IMR-90 (cell line): Measurements from ENCODE around the gene IRAG1. TPM values are rescaled to one million over a fixed set of nuclear protein-coding genes. Genes with fewer than 3 reads are reported as not detected.

Experiments used
- ATAC-seq: fragments of 200-7000 bp; cut with Tn5 transposase; 2 replicates; pipeline ENCODE4 v1.9.1; 2020; ENCODE audit warnings: low read depth, mild to moderate bottlenecking, moderate library complexity
- BruUV-seq: library from RNA; stranded (reverse); fragments of 400-500 nt; replicated peaks from 2 replicates; lab custom pipeline; 2021; lab: Mats Ljungman, UMichigan
- CTCF ChIA-PET: fragments of 300-600 bp; formaldehyde crosslinking; extraction: SDS; loops from one replicate; lab custom pipeline; 2021; ENCODE audit warnings: antibody characterized with exemption; lab: Yijun Ruan, JAX
- POLR2A ChIA-PET: fragments of 300-600 bp; sonication (Branson Sonifier 250); formaldehyde crosslinking; loops from one replicate; lab custom pipeline; 2022; ENCODE audit warnings: antibody characterized with exemption; ENCODE audit not compliant: unreplicated experiment; lab: Charles Lee
- DNase-seq: peaks from one replicate; pipeline ENCODE4 v3.0.0; 2013
- H2AFZ ChIP-seq: replicated peaks from 2 replicates; pipeline ENCODE3; 2013; ENCODE audit warnings: low read length, mild to moderate bottlenecking; ENCODE audit not compliant: poor library complexity
- H2AK5ac ChIP-seq: 2 replicates; pipeline ENCODE4 v1.6.1; 2013; ENCODE audit warnings: low read depth, low read length, inconsistent platforms
- H2AK9ac ChIP-seq: replicated peaks from 2 replicates; pipeline ENCODE3; 2013; ENCODE audit warnings: mild to moderate bottlenecking, low read depth, low read length, moderate library complexity; ENCODE audit not compliant: poor library complexity
- H2BK120ac ChIP-seq: 2 replicates; pipeline ENCODE4 v1.6.1; 2013; ENCODE audit warnings: low read depth, low read length, inconsistent platforms
- H2BK15ac ChIP-seq: 3 replicates; pipeline ENCODE4 v1.6.1; 2013; ENCODE audit warnings: low read depth, low read length, inconsistent platforms
- H2BK20ac ChIP-seq: 2 replicates; pipeline ENCODE4 v1.6.1; 2013; ENCODE audit warnings: low read depth, mild to moderate bottlenecking, inconsistent platforms, low read length, moderate library complexity
- H2BK5ac ChIP-seq: 2 replicates; pipeline ENCODE4 v1.6.1; 2013; ENCODE audit warnings: mild to moderate bottlenecking, low read depth, low read length, inconsistent platforms; ENCODE audit not compliant: poor library complexity, severe bottlenecking
- H3K14ac ChIP-seq: replicated peaks from 2 replicates; pipeline ENCODE4 v1.6.1; 2013; ENCODE audit warnings: low read depth, low read length, inconsistent platforms
- H3K18ac ChIP-seq: 2 replicates; pipeline ENCODE4 v1.6.1; 2013; ENCODE audit warnings: low read depth, low read length, control low read depth
- H3K23ac ChIP-seq: 2 replicates; pipeline ENCODE4 v1.6.1; 2013; ENCODE audit warnings: low read depth, low read length, inconsistent platforms
- H3K27ac ChIP-seq: 2 replicates; pipeline ENCODE4 v1.5.1; 2013; ENCODE audit warnings: mild to moderate bottlenecking, control low read depth, low read length; ENCODE audit not compliant: insufficient read depth
- H3K27me3 ChIP-seq: 2 replicates; pipeline ENCODE4 v1.6.1; 2013; ENCODE audit warnings: low read length; ENCODE audit not compliant: control insufficient read depth, insufficient read depth
- H3K36me3 ChIP-seq: 2 replicates; pipeline ENCODE4 v1.6.1; 2013; ENCODE audit warnings: low read length, mixed read lengths; ENCODE audit not compliant: control insufficient read depth, insufficient read depth
- H3K4ac ChIP-seq: 2 replicates; pipeline ENCODE4 v1.6.1; 2013; ENCODE audit warnings: low read depth, low read length, inconsistent platforms
- H3K4me1 ChIP-seq: 2 replicates; pipeline ENCODE4 v1.6.1; 2013; ENCODE audit warnings: low read length, mixed read lengths; ENCODE audit not compliant: control insufficient read depth, insufficient read depth
- H3K4me2 ChIP-seq: 2 replicates; pipeline ENCODE4 v1.6.1; 2013; ENCODE audit warnings: low read depth, mild to moderate bottlenecking, control low read depth, low read length, moderate library complexity
- H3K4me3 ChIP-seq: 2 replicates; pipeline ENCODE4 v1.5.1; 2013; ENCODE audit warnings: low read depth, mild to moderate bottlenecking, control low read depth, low read length, moderate library complexity; ENCODE audit not compliant: insufficient read depth
- H3K56ac ChIP-seq: 2 replicates; pipeline ENCODE4 v1.6.1; 2013; ENCODE audit warnings: low read length, inconsistent platforms; ENCODE audit not compliant: insufficient read depth; ENCODE audit errors: extremely low read depth
- H3K79me1 ChIP-seq, 2 experiments: 2 replicates each; pipeline ENCODE4 v1.6.1; 2013; ENCODE audit warnings: low read length in 2 of 2, inconsistent platforms in 1 of 2, low read depth in 1 of 2
- H3K9ac ChIP-seq: 2 replicates; pipeline ENCODE4 v1.6.1; 2013; ENCODE audit warnings: low read depth, low read length, control low read depth
- H3K9me1 ChIP-seq: 2 replicates; pipeline ENCODE4 v1.6.1; 2013; ENCODE audit warnings: low read length, inconsistent platforms; ENCODE audit not compliant: insufficient read depth
- H3K9me3 ChIP-seq: 2 replicates; pipeline ENCODE4 v1.6.1; 2013; ENCODE audit warnings: low read length; ENCODE audit not compliant: control insufficient read depth, insufficient read depth
- H4K20me1 ChIP-seq: 2 replicates; pipeline ENCODE4 v1.6.1; 2013; ENCODE audit warnings: low read length, inconsistent platforms; ENCODE audit not compliant: insufficient read depth
- H4K5ac ChIP-seq: 2 replicates; pipeline ENCODE4 v1.6.1; 2013; ENCODE audit warnings: mild to moderate bottlenecking, low read depth, low read length, control low read depth
- H4K8ac ChIP-seq, 2 experiments: 2 replicates each; pipeline ENCODE4 v1.6.1; 2013; ENCODE audit warnings: low read depth in 2 of 2, low read length in 2 of 2, control low read depth in 1 of 2, inconsistent platforms in 1 of 2
- H4K91ac ChIP-seq: 2 replicates; pipeline ENCODE4 v1.6.1; 2013; ENCODE audit warnings: low read depth, low read length, inconsistent platforms; ENCODE audit not compliant: insufficient read depth
- BHLHE40 ChIP-seq: fragments of 150-350 bp; IDR thresholded peaks from 2 replicates; pipeline ENCODE4 v1.6.1; 2016; ENCODE audit warnings: mild to moderate bottlenecking, low read depth, low read length
- CEBPB ChIP-seq: IDR thresholded peaks from 2 replicates; pipeline ENCODE4 v1.6.1; 2012; ENCODE audit warnings: low read depth, low read length, improper control_type of control experiment
- CHD1 ChIP-seq: IDR thresholded peaks from 2 replicates; pipeline ENCODE4 v1.6.1; 2012; ENCODE audit warnings: low read depth, low read length, improper control_type of control experiment
- CTCF ChIP-seq: conservative IDR thresholded peaks from 2 replicates; pipeline ENCODE4 v1.5.1; 2012; ENCODE audit warnings: mild to moderate bottlenecking, low read depth, low read length, improper control_type of control experiment
- ELK1 ChIP-seq: fragments of 150-350 bp; IDR thresholded peaks from 2 replicates; pipeline ENCODE4 v1.6.1; 2016; ENCODE audit warnings: low read depth, mild to moderate bottlenecking, low read length, moderate library complexity, borderline replicate concordance
- FOS ChIP-seq: fragments of 150-350 bp; IDR thresholded peaks from 2 replicates; pipeline ENCODE4 v1.6.1; 2016; ENCODE audit warnings: low read depth, low read length
- MAFK ChIP-seq: IDR thresholded peaks from 2 replicates; pipeline ENCODE4 v1.6.1; 2012; ENCODE audit warnings: low read depth, low read length, improper control_type of control experiment
- MAZ ChIP-seq: IDR thresholded peaks from 2 replicates; pipeline ENCODE4 v1.6.1; 2012; ENCODE audit warnings: low read depth, mild to moderate bottlenecking, low read length, improper control_type of control experiment, moderate library complexity, borderline replicate concordance
- MXI1 ChIP-seq: IDR thresholded peaks from 2 replicates; pipeline ENCODE4 v1.6.1; 2012; ENCODE audit warnings: low read depth, mild to moderate bottlenecking, low read length, moderate library complexity, borderline replicate concordance
- NFE2L2 ChIP-seq: fragments of 150-350 bp; IDR thresholded peaks from 2 replicates; pipeline ENCODE4 v1.6.1; 2016; ENCODE audit warnings: low read depth, mild to moderate bottlenecking, low read length
- POLR2A ChIP-seq: IDR thresholded peaks from 2 replicates; pipeline ENCODE4 v1.6.1; 2012; ENCODE audit warnings: mild to moderate bottlenecking, low read depth, low read length
- RAD21 ChIP-seq: IDR thresholded peaks from 2 replicates; pipeline ENCODE4 v1.6.1; 2012; ENCODE audit warnings: low read length, improper control_type of control experiment
- RCOR1 ChIP-seq: IDR thresholded peaks from 2 replicates; pipeline ENCODE4 v1.6.1; 2012; ENCODE audit warnings: mild to moderate bottlenecking, low read length, improper control_type of control experiment; ENCODE audit not compliant: insufficient replicate concordance
- RFX5 ChIP-seq: IDR thresholded peaks from 2 replicates; pipeline ENCODE4 v1.8.0; 2012; ENCODE audit warnings: low read depth, mild to moderate bottlenecking, low read length, moderate library complexity
- SMC3 ChIP-seq: fragments of 150-350 bp; IDR thresholded peaks from 2 replicates; pipeline ENCODE4 v1.6.1; 2016; ENCODE audit warnings: low read depth, mild to moderate bottlenecking, antibody characterized with exemption, low read length, moderate library complexity
- WGBS, 2 experiments: methylation state at CpG; one replicate each; pipeline versions ENCODE4 v1.1.5 to v1.1.7; 2013; ENCODE audit warnings: missing lambda C conversion rate in 2 of 2; ENCODE audit not compliant: insufficient read length in 1 of 2; ENCODE audit errors: extremely low coverage in 2 of 2; 5-methylcytosine and 5-hydroxymethylcytosine counted together
- dilution Hi-C: fragments of 300-500 bp; cut with HindIII; formaldehyde crosslinking; loops from one replicate; pipeline ENCODE4 v1.14.3; 2018; ENCODE audit warnings: low sequenced_read_pairs; ENCODE audit not compliant: unreplicated experiment
- in situ Hi-C: fragments of 300-500 bp; cut with MboI; formaldehyde crosslinking; loops from 3 replicates; pipeline ENCODE4 v1.14.3; 2019; ENCODE audit warnings: low sequenced_read_pairs, inconsistent platforms, mixed read lengths
- intact Hi-C: fragments of 100-400 bp; cut with micrococcal nuclease; formaldehyde crosslinking; loops from 2 replicates; pipeline ENCODE4 v1.10.0; 2022
- polyA plus RNA-seq, 3 experiments: library from polyadenylated mRNA; depleted of rRNA; stranded (reverse); fragments of >200 nt; gene quantifications; 2 replicates each; pipeline ENCODE4 v1.2.3, GENCODE V29; 2012; ENCODE audit warnings: low replicate concordance in 1 of 3
- total RNA-seq: library from RNA; depleted of rRNA; stranded (reverse); fragments of >200 nt; gene quantifications from 2 replicates; pipeline ENCODE4 v1.2.3, GENCODE V29; 2012
- TF ChIP-seq, protein P1 (sequence below): fragments of 150-350 bp; IDR thresholded peaks from 2 replicates; pipeline ENCODE4 v1.6.1; 2017; ENCODE audit warnings: mild to moderate bottlenecking, antibody characterized with exemption, low read length, low read depth

Gene IRAG1
- total and polyA plus RNA-seq, 2 of the 4 experiments (the other 2 are of a cell fraction), result 19.4 to 25.8 TPM

DNA sequence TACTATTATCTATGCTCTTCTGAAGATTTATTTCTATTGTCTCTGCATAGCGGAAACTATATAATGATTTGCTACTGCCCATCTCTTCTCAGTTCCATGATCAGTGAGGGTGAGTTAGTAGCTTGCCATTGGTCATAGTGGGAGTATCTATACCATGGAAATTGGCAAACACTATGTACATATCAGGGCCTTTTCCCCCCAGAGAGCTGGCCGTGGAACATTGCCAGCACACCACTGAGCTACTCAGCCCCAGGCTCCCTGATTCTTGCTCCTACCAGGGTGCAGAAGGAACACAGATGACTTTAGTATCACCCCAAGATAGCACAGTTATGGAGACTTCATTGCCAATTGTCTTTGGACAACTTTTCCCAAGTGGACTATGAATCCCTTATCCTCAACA is 33.2 kb downstream of the IRAG1 start:
- H2BK5ac ChIP-seq, result peak overlapping the region; percentile 98
- H3K18ac ChIP-seq, result peak overlapping the region; percentile 91
- H2AFZ ChIP-seq, result no peak overlapping the region
- peak overlapping the region; percentile 98 for H2AK5ac ChIP-seq
- peaks cover 44 to 90% of the 10 kb centered on the region in 2 experiments for H3K79me1 ChIP-seq
- peak overlapping the region; percentile 97 for H4K91ac ChIP-seq
- ATAC-seq (no peak), DNase-seq (no peak)
- peak overlapping the region; percentile 90; the same call in 1 of the 2 replicates for H3K23ac ChIP-seq
- no peaks in the 10 kb centered on the region for H3K9me3 ChIP-seq
- TF ChIP-seq NFE2L2 (no peak), FOS (no peak), CHD1 (no peak), POLR2A (no peak), CEBPB (no peak), ELK1 (no peak), SMC3 (no peak), RFX5 (no peak), MXI1 (no peak), MAFK (no peak), RAD21 (no peak), RCOR1 (no peak), MAZ (no peak), BHLHE40 (no peak), CTCF (no peak)
- TF ChIP-seq, protein P1, sequence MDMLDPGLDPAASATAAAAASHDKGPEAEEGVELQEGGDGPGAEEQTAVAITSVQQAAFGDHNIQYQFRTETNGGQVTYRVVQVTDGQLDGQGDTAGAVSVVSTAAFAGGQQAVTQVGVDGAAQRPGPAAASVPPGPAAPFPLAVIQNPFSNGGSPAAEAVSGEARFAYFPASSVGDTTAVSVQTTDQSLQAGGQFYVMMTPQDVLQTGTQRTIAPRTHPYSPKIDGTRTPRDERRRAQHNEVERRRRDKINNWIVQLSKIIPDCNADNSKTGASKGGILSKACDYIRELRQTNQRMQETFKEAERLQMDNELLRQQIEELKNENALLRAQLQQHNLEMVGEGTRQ, result no peak
- H3K27me3 ChIP-seq, result no peaks in the 10 kb centered on the region
- H3K4me1 ChIP-seq, result peaks cover 44% of the 10 kb centered on the region
- H3K56ac ChIP-seq, result peak overlapping the region; percentile 29; the same call in 1 of the 2 replicates
- H2BK120ac ChIP-seq, result peak overlapping the region; percentile 96
- no peaks in the 10 kb centered on the region for H4K20me1 ChIP-seq
- H3K4me2 ChIP-seq, result no peak overlapping the region
- peak overlapping the region; percentile 26 for H2AK9ac ChIP-seq
- ChIA-PET POLR2A (no interaction called here), CTCF (no interaction called here)
- no peak overlapping the region for H3K9ac ChIP-seq
- WGBS, 2 experiments, result no CpG with 5 or more reads among the region's 2 CpGs
- in situ Hi-C loops (no loop called here), intact Hi-C loops (no loop called here), dilution Hi-C loops (no loop called here)
- peaks cover 27% of the 10 kb centered on the region for H3K36me3 ChIP-seq
- H3K9me1 ChIP-seq, result peaks cover 60% of the 10 kb centered on the region
- no TSS peak for BruUV-seq
- H4K5ac ChIP-seq, result peak overlapping the region; percentile 76
- H3K4me3 ChIP-seq, result no peak overlapping the region
- H2BK20ac ChIP-seq, result peak overlapping the region; percentile 98
- H2BK15ac ChIP-seq, result peak overlapping the region; percentile 99; the same call in 2 of the 3 replicates
- peak overlapping the region; percentile 84 for H3K27ac ChIP-seq
- H4K8ac ChIP-seq, result peak overlapping the region; percentile 48 to 90
- peak overlapping the region; percentile 94 for H3K14ac ChIP-seq
- H3K4ac ChIP-seq, result peak overlapping the region; percentile 95
